Stimulated activated CD8-positive, alpha-beta memory T cell treated with anti-CD3 and anti-CD28 coated beads, Interleukin-12 subunit alpha, Interleukin-12 subunit beta, amount 100 ng/mL, for 4 hours (primary cell): ENCODE data around the gene PER2.
A peak's percentile ranks its signal among the peaks of the same experiment; 100 is the strongest.

ENCODE experiments used
- DNase-seq: peaks from one replicate; pipeline ENCODE4 v3.0.0-alpha.2; 2020; ENCODE audit warnings: low read depth

Gene PER2

DNA sequence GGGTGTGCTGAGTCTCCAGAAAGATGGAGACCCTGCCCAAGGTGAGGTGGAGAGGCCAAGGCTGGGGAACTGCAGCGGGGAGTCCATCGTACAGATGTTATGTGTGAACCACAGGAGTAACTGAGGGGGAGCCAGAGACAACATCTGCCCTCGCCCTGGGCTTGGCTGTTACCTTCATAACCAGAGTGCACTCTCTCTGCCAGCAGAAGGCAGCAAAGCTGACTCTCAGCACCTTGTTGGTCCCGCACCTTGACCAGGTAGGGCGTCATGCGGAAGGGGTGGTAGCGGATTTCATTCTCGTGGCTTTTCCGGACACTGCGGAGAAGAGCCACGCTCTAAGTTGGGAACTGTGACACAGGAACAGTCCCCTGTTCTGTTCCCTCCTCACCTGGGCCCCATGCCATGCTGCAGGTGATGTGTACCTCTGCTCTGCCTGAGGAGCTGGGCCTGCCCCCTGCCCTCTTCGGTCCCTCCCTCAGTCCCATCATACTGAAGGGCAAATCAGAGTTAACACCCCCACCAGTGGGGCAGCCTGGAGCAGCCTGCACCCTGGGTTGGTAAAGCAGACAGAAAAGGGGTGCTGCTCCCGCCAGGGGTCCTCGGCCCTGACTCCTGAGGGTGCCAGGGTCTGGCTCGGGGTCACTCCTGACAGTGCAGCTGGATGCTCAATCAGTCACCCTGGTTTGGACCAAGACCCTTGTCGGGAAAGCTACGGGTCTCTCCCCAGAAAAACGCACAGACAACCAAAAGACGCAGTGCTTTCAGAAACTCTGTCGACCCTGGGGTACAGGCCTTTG is 20.3 kb downstream of the PER2 start:
- no peak for DNase-seq

DNA sequence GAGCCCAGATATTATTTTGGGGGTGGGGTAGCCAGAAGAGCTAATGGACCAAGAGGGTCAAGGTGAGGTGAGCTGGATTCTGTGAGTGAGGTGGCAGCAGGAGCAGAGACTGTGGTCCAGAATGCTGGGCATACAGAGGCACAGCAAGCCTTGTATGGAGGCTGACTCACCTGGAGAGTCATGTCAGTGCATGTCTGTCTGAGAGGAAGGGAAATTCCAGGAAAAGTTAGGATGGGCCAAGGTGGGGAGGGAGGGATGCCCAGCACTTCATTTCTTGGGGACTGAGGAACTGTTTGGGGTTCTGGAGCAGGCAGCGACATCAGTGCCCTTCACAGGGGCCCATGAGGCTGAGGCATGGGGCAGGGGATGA is 21.1 kb downstream of the PER2 start:
- DNase-seq = no peak

DNA sequence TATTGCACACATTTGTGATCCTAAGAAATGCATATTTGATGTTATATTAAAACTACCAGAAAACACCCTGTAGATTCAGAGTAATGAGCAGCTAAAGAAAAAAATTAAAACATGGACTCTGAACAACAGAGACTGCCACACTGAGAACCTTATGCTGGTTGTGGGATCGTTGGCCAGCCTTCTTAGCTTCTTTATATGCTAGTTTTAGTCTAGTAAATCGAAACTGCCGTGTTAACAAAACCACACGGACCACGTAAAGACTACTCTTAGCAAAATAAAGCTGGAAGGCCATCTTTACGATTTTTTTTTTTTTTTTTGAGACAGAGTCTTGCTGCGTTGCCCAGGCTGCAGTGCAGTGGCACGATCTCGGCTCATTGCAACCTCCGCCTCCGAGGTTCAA is 22.8 kb downstream of the PER2 start:
- no peak for DNase-seq

DNA sequence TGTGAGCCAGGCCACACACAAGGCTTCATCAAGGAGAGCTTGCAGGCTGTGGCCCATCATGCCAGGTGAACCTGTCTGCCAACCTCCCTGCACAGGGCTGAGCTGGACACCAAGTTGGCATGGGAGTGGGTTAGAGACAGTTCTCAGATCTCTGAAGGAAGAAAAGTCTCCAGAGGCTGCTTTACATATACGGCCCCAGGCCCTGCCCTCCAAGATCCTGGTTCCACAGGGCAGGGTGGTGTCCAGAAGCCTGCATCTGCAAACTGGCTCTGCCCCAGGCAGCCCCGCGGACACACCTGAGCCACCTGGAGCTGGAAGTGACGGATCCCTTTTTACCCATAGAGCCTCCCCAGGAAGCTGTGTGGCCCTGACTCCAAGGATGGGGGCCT is 24.3 kb downstream of the PER2 start:
- DNase-seq = no peak

DNA sequence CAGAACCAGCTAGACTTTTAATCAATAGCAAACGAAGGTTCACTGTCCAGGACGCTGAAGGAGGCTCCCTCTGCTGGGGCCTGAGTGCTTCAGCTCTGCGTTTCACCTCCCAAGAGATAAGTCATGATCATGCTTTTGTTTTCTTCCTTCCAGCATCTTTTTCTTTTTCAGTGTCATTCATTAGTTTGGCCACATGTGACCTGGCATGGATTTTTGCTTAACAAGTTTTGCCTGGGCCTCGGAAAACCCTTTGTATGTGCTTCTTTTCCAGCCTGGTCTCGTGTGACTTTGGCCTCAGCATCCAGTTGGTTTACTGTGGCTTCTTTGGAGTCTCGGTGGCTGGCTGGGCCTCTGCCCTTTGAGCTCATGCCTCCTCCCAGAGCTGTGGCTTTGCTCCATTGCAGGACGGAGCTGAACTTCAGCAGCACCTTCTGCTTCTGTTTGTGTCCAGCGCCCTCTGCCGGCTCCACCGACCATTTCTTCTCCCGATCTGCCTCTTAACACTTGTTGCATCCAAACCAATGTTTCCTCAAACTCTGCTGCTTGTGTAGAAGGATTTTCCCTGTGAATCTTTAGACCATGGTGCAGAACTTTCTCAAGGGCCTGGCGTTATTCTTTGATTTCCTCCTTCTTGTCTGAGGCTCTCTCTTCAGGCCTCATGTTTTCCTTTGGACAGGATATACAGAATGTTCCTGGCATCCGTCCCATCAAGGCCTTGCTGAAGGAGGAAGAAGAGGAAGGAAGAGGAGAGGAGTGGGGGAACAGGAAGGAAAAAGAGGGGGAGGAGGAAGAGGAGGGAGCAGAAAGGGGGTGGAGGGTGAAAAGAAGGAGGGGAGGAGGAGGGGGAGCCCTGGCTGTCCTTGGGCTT is 25.0 kb downstream of the PER2 start:
- DNase-seq = peak; percentile 37

DNA sequence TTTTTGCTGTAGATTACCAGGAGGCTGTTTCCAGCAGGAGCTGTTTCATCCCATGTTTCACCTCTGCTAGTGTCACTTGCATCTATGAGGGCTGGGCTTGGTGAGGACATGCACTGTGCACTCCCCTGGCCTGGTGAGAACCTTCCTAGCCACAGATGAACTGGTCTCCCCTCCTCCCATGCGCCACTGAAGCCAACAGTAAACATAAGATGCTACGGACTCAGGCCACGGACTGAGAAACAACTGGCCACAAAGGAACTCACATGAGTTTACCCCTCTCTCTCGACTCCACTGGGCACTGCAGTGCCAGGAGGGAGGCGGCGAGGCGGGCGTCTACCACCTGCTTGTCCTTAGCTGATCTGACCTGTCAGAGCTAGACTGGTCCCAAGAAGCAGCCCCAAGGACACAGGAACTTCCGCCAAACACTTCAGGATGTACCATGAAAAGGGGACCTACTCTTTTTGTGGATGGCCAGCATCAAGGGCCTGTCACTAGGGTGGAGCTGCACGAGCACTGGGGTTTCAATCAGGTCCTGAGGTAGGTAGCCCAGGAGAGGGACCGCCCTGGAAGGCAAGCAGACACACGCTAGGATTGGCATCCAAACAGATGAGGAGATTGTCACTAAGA is 25.8 kb downstream of the PER2 start:
- no peak for DNase-seq

DNA sequence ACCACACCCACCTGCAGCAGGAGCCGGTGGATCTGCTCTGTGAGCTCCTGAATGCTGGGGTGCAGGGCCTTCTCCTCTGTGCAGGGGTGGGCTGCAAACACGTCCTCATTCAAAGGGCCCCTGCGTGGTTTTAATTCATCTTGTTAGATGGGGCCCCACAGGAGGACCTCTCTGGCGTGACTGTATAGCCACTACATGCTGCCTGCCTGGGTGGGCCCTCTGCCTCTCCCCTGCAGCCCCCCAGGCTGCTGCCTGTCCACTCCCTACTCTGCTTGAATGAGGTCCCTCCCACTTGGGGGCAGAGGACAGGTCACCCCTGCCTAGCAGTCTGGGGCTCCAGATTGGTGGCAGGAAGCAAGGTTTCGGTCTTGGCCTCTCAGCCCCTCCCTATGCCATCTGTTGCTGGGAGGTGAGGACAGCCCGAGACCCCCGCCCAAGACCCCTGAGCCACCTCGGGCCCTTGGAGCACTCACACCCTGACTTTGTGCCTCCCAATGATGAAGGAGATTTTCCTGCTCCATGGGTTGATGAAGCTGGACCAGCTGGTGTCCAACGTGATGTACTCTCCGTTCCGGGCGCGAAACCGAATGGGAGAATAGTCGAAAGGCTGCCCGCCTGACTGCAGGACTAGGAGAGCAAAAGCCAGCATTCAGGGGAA is 26.6 kb downstream of the PER2 start:
- DNase-seq = no peak

DNA sequence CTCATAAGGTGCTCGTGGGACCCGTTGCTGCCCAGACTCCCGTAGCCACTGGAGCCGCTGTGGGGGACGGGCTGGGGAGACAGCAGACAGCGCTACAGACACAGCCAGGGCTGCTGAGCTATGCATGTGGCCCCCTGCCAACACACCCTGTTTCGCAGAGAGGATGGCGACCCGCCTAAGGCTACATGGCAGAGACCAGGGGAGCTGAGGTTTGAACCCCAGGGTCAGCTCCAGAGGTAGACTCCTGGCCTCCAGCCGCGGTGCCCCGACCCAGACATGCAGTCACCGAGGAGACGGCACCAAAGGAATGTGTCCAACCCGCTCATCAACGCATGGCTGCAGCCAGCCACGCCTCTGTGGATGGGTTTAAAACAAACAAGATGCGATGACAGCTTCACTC is 27.5 kb downstream of the PER2 start:
- DNase-seq = no peak

DNA sequence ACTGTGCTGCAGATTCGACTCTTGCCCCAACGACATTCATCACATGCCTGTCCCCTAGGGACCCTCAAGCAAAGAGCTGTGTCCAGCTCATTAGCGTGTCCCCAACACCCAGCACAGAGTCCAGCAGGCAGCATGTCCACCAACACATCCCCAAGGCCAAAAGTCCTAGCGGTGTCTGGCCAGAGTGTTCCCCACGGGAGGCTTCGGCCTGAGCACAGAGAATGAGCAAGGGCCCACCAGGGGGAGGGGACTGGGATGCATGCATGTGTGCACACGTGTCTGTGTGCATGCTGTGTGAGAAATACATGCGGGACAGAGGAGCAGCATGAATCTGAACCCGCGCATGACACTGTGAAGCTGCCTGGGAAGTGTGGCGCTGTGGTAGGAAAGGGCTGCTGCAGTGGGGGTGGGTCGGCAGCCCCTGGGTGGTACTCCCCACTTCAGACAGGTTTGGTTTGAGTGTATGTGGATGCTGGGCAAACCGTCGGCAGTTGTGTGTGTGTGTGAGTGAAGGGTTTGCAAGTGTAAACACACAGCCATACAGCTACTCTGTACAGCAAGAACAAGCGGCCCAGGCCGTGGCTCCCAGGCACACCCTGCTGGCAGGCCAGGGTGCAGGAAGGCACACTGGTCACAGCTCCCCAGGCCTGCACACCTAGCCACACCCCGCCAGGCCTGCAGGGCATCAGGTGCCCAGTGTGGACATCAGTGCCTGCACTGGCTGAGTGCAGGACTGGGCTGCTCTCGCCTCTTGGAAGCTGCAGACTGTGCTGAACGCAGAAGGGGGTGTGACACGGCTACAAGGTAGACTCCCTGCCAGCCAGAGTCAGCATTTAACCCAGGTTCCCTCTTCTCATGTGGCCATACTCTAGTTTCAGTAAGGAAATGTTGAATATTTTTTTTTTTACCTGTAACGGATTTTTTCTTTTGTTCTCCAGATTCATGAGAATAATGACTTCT is 29.1 kb downstream of the PER2 start:
- no peak for DNase-seq

DNA sequence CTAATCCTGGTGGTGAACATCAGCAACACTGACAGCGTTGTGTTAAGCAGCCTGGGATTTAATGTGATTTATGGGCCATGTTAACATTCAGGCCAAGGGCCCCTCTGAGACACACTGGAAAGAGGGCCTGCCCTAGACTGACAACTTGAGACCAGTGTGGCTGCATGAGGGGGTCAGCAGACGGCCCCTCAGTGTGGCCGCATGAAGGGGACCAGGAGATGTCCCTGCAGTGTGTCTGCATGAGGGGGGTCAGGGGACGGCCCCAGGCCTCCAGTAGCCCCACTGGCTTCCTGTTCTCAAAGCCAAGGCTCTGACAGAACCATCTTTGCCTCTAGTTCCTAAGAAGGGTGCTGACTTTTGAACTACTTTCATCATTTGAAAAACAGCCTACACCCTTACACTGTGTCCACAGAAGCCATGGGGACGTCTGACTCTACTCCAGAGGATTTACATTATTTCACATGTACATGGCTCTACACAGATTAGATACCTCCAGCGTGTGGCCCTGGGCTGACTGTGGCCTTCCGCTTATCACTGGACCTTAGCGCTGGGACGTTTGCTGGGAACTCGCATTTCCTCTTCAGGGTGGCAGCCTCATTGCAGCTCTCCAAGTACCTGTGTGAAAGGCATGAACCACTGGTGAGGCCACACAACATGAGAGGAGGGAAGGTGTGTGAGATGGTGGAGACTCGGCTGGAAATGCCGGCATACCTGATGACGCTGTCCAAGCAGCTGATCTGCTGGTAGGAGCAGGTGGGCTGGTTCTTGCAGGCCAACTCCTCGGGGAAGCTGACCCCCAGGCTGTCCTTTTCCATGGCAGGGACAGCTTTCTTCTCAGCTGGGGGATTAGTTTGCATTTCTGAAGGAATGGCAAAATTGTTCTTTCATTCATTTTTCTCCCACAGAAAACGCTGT is 30.4 kb downstream of the PER2 start:
- no peak for DNase-seq

DNA sequence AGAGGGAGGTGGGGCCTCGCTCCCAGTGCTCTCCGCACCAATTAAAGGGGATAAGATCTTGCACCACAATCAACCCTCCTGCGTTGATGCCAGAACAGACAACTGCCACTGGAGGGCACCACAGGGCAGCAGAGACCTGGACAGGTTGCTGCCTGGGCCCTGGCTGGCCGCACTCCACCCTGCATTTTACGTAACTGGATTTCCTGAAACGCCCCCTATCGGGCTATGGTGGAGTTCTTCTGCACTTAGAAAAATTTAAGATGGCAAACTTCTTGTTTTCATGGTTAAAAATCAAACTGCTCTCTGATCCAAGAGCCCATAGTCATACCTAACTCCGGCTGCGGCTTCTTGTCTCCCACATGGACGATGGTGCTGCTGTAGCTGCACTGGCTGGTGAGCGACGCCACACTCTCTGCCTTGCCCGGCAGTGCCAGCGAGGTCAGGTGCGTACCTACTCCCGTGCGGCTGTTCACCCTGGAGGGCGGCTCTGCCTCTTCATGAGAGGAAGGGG is 31.8 kb downstream of the PER2 start:
- peak; percentile 41 for DNase-seq

DNA sequence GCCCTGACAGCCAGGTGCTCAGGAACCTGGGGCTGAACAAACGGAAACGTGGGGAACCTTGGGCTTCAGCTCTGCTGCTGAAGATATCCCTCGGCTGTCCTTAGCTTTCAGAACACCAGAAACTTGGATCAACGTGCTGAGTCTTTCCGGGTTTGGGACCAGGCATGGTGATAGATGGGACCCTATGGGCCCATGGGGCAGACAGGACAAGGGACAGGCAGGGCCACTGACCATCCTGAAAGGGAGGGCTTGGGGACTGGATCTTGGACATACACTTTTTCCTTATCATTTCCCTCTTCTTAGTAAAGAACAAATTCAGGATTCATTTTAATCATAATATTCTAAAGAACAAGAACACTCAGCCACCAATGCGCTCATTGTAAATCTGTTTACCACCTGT is 32.3 kb downstream of the PER2 start:
- DNase-seq = no peak

DNA sequence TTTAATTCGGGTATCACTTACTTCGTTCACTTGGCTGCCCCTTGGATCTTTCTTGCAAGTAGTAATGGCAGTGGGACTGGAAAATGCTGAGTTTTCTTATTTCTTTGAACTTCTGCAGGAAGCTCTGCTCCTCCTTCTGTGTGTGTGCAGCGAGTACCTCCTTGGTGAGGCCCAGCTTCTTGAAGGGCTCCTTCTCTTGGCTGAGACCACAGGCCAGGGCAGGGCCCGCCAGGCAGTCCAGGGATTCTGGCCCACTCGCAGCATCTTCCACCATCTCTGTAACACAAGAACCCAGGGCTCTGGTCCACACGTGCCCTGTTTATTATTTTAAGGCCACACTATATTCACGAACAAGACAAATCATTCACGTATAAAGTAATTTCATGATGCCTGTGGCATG is 32.8 kb downstream of the PER2 start:
- DNase-seq = no peak

DNA sequence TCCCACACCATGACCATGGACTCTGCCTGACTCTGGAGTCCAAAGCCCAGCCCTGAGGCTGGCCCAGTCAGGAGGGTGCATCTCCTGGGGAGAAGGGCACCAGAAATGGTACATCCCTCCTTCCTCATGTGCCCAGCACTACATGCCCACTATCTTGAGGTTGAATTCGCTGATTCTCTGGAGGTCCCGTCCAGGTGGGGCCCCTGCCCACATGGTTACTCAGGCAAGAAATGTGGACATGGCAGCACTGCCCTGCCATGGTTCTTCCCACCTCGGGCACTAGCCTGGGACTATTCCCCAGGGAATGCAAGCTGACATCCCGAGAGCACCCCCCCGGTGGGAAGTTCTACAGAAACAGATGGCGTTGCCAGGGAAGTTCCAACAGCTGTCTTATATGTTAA is 33.3 kb downstream of the PER2 start:
- no peak for DNase-seq

DNA sequence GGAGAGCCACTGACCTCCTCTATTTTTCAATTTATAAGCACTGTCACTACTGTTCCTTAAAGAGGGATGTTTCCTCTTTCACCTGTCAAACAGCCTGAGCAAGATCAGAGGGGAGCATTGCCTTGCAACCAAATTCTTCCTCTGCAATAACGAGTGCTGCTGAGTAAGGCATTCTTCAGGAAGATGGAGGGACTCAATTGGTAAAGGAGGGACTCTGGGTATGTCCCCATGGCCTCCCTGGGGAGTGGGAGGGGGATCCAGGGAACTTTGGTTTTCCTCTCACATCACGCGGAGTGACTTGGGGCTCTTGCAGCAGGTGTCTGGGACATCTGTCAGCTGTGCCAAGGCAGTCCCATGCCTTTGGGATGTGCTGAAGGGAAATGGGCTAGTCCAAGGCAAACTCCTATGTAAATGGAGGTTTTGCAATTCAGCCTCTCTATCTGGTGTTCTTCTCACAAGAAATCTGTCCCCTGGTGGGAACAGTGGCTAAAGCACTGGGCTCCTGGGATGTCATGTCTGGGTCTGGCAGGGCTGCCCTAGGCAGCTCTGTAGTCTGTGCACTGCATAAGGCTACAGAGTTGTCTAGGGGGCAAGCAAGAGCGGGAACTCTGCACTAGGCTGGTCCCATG is 34.2 kb downstream of the PER2 start:
- DNase-seq = no peak

DNA sequence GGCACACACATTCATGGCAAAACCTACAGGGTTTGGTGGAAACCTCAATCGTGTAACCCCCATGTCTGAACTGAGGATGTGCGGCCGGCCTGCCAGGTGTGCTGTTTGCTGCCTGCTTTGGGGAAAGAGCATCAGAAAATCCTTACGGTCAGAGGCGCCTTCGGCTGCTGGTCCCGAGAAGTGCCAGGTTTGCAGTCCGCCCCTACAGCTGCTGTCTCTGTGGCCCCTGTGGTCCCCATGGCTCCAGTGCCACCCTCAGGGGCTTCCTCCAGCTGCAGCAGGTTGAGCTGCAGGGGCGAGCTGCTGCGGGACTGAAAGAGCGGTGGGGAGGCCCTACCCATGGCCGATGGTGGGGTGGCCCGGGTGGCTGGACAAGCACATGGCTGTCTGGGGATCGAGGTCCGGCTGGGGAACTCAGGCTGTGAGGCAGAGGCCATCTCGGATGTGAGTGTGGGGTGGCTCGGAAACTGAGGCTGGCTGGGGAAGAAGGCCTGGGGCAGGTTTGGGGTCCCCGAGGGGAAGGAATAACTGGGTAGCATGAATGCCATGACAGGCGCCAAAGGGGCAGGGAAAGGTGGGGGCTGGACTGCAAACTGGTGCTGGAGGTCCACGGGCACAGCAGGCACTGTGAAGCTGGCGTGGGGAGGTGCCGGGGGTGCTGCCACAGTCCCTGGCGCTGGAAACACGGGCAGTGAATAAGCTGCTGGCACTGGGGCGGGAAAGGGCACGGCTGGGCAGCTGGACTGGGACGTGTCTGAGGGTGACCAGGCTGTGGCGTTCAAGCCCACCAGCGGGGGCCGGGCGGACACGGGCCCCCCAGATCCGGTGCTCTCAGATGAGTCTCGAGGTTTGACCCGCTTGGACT is 35.4 kb downstream of the PER2 start:
- DNase-seq = no peak

DNA sequence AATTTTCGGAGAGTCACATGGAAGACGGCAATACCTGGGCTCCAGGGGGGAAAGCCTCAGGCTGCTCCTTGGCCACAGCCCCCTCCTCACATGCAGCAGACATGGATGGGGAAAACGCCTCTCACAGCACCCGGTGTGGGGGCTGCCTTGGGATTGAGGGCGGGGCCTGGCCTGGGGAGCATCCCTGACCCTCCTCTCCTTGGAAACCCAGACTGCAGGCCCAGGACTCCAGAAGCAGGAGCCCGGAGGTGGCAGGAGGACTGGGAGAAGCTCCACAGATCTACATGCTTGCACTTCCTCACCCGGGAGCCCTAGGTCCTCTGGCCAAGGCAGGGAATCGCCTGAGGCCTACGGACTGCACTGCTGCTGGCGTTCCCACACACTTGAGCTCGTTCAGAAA is 36.4 kb downstream of the PER2 start:
- no peak for DNase-seq

DNA sequence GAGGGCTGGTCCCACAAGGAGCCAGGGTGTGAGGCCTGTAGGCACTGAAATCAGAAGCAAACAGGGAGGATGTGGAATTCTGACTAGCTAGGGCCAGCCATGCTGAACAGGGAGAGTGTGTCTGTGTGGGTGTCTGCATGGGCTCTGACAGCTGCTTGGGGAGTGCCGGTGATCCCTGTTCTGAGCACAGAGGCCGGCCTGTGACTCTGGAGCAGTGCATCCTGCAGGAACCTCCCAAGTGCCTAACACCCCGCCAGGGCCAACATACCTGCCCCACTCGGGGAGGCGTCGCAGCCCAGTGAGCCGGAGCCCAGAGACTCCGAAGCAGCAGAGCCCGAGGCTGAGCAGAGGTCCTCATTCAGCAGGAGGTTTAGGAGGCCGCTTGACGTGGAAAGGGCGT is 37.1 kb downstream of the PER2 start:
- DNase-seq = no peak

DNA sequence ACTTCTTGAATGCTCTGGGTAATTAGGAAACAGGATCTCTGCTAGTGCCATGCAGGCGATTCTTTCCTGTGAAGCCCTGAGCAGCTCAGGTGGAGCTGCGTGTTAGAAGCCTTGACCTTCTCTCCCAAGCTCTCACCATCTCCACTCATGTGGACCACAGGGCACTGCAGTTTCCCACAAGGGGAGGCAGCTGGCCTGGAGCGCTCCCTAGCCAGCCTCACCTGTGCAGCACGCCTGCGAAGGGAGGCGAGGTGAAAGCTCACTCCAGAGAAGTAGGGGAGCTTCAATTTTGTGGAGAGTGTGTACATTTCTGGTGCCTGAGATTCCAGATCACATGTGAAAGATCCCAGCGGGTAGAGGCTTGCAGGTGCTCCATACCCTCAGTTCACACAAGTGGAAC is 37.5 kb downstream of the PER2 start:
- DNase-seq = no peak
